OCI-LY7 (cell line): ENCODE measurements around the gene AKT3. TPM values are rescaled to one million over a fixed set of nuclear protein-coding genes. Genes with fewer than 3 reads are reported as not detected.

ENCODE experiments used
- BruUV-seq: library from RNA; stranded (reverse); fragments of 400-500 nt; replicated peaks from 2 replicates; lab custom pipeline; 2021; lab: Mats Ljungman, UMichigan
- CTCF ChIA-PET: fragments of 300-600 bp; sonication (Branson Sonifier 250); formaldehyde crosslinking; loops from one replicate; lab custom pipeline; 2022; ENCODE audit warnings: antibody characterized with exemption; ENCODE audit not compliant: unreplicated experiment; lab: Charles Lee
- POLR2A ChIA-PET: fragments of 300-600 bp; sonication (Branson Sonifier 250); formaldehyde crosslinking; loops from one replicate; lab custom pipeline; 2022; ENCODE audit warnings: antibody characterized with exemption; lab: Charles Lee
- DNase-seq: peaks from one replicate; pipeline ENCODE4 v3.0.0-alpha.2; 2015; ENCODE audit warnings: low spot score
- H2AFZ ChIP-seq: fragments of 200-600 bp; sonication (generic), shearing (Covaris generic); 2 replicates; pipeline ENCODE4 v1.6.1; 2014; ENCODE audit warnings: mild to moderate bottlenecking, antibody characterized with exemption, low read length, moderate library complexity
- H3K27ac ChIP-seq: fragments of 200-600 bp; sonication (generic); 2 replicates; pipeline ENCODE4 v1.5.1; 2014; ENCODE audit warnings: mixed run types, low read depth, mild to moderate bottlenecking, moderate library complexity, low read length, inconsistent platforms; ENCODE audit not compliant: poor library complexity, severe bottlenecking
- H3K36me3 ChIP-seq: fragments of 200-600 bp; sonication (generic); 2 replicates; pipeline ENCODE4 v1.6.1; 2014; ENCODE audit warnings: mild to moderate bottlenecking, antibody characterized with exemption, low read length, moderate library complexity, mixed read lengths; ENCODE audit not compliant: insufficient read depth
- H3K4me1 ChIP-seq: fragments of 200-600 bp; sonication (generic); 2 replicates; pipeline ENCODE4 v1.5.1; 2014; ENCODE audit warnings: mild to moderate bottlenecking, low read length; ENCODE audit not compliant: insufficient read depth, poor library complexity, severe bottlenecking
- H3K4me2 ChIP-seq: fragments of 200-600 bp; sonication (generic); 2 replicates; pipeline ENCODE4 v1.6.1; 2014; ENCODE audit warnings: mild to moderate bottlenecking, low read length
- H3K4me3 ChIP-seq: fragments of 200-600 bp; sonication (generic); 2 replicates; pipeline ENCODE4 v1.5.1; 2014; ENCODE audit warnings: mild to moderate bottlenecking, low read depth, low read length; ENCODE audit not compliant: poor library complexity, severe bottlenecking
- H3K79me2 ChIP-seq: fragments of 200-600 bp; sonication (generic); 2 replicates; pipeline ENCODE4 v1.6.1; 2016; ENCODE audit warnings: low read depth, mild to moderate bottlenecking, low read length, moderate library complexity, mixed read lengths; ENCODE audit not compliant: insufficient read depth
- H3K9me2 ChIP-seq: fragments of 200-600 bp; sonication (generic); 2 replicates; pipeline ENCODE4 v1.6.1; 2016; ENCODE audit warnings: mild to moderate bottlenecking, low read length, mixed read lengths; ENCODE audit not compliant: insufficient read depth
- H3K9me3 ChIP-seq: fragments of 200-600 bp; sonication (generic); 2 replicates; pipeline ENCODE4 v1.6.1; 2014; ENCODE audit warnings: mild to moderate bottlenecking, mixed run types, low read length, mixed read lengths
- H4K20me1 ChIP-seq: fragments of 200-600 bp; sonication (generic); 2 replicates; pipeline ENCODE4 v1.6.1; 2014; ENCODE audit warnings: mild to moderate bottlenecking, antibody characterized with exemption, low read length, moderate library complexity, mixed read lengths; ENCODE audit not compliant: insufficient read depth
- CTCF ChIP-seq: fragments of 200-600 bp; sonication (generic); conservative IDR thresholded peaks from 2 replicates; pipeline ENCODE4 v1.5.1; 2014; ENCODE audit warnings: mild to moderate bottlenecking, antibody characterized with exemption, low read length, moderate library complexity, mixed read lengths
- EZH2phosphoT487 ChIP-seq: fragments of 200-600 bp; sonication (generic); IDR thresholded peaks from 2 replicates; pipeline ENCODE4 v1.6.1; 2018; ENCODE audit warnings: low read depth, borderline replicate concordance, mild to moderate bottlenecking, mixed run types, antibody characterized with exemption, low read length, moderate library complexity, mixed read lengths
- intact Hi-C: fragments of 100-400 bp; cut with micrococcal nuclease; formaldehyde crosslinking; loops from one replicate; pipeline ENCODE4 v1.10.0; 2022; ENCODE audit not compliant: unreplicated experiment
- total RNA-seq, 2 experiments: library from RNA; depleted of rRNA in 1 of 2; stranded (reverse); fragments of >200 nt in 1 of 2; shearing (Covaris generic) in 1 of 2; gene quantifications; 2 replicates each; pipeline ENCODE4 v1.2.3, GENCODE V29; 2014 to 2022

Gene AKT3
- total RNA-seq, 2 experiments from 2014 or later = 0.29 TPM; not detected in 1

GRCh38 chr1:243549791-243550190, 300.3 kb downstream of the AKT3 start:
- Histone ChIP-seq H3K9me3 (no peaks in the 10 kb centered on the region), H4K20me1 (no peaks in the 10 kb centered on the region), H2AFZ (no peak overlapping the region), H3K4me1 (no peaks in the 10 kb centered on the region), H3K4me3 (no peak overlapping the region), H3K4me2 (no peak overlapping the region), H3K9me2 (no peaks in the 10 kb centered on the region), H3K79me2 (no peaks in the 10 kb centered on the region), H3K36me3 (no peaks in the 10 kb centered on the region), H3K27ac (no peak overlapping the region)
- POLR2A ChIA-PET = no interaction called here
- intact Hi-C loops = no loop called here
- no peak for TF ChIP-seq EZH2phosphoT487
- TF ChIP-seq CTCF = no peak
- CTCF ChIA-PET = no interaction called here
- BruUV-seq = no TSS peak
- no peak for DNase-seq

GRCh38 chr1:243549108-243549507, 300.9 kb downstream of the AKT3 start:
- H3K4me2 ChIP-seq = no peak overlapping the region
- no peaks in the 10 kb centered on the region for H4K20me1 ChIP-seq
- H3K79me2 ChIP-seq = no peaks in the 10 kb centered on the region
- TF ChIP-seq EZH2phosphoT487 (no peak), CTCF (no peak)
- intact Hi-C loops = no loop called here
- H3K9me3 ChIP-seq = no peaks in the 10 kb centered on the region
- H3K36me3 ChIP-seq = no peaks in the 10 kb centered on the region
- H3K27ac ChIP-seq = no peak overlapping the region
- BruUV-seq = no TSS peak
- no peak overlapping the region for H3K4me3 ChIP-seq
- CTCF ChIA-PET = no interaction called here
- H2AFZ ChIP-seq = no peak overlapping the region
- H3K4me1 ChIP-seq = no peaks in the 10 kb centered on the region
- DNase-seq = no peak
- no peaks in the 10 kb centered on the region for H3K9me2 ChIP-seq
- POLR2A ChIA-PET = no interaction called here

- no peak for DNase-seq
- H3K4me2 ChIP-seq = no peak overlapping the region
- H3K27ac ChIP-seq = no peak overlapping the region
- intact Hi-C loops = no loop called here
- ChIA-PET CTCF (no interaction called here), POLR2A (no interaction called here)
- BruUV-seq = no TSS peak
- no peak overlapping the region for H3K4me3 ChIP-seq
- H4K20me1 ChIP-seq = no peaks in the 10 kb centered on the region
- H3K9me3 ChIP-seq = no peaks in the 10 kb centered on the region
- no peaks in the 10 kb centered on the region for H3K36me3 ChIP-seq
- no peak for TF ChIP-seq EZH2phosphoT487
- H3K79me2 ChIP-seq = no peaks in the 10 kb centered on the region
- H2AFZ ChIP-seq = no peak overlapping the region
- H3K9me2 ChIP-seq = no peaks in the 10 kb centered on the region
- no peaks in the 10 kb centered on the region for H3K4me1 ChIP-seq
These were observed 301.5 kb downstream of the AKT3 start for GRCh38 chr1:243548516-243548915.
